ENCODE data around the gene GAS6.

Gene GAS6

GRCh38 chr13:113817860-113818691 lies 45.8 kb downstream of the GAS6 start:
- no peak for DNase-seq

DNA sequence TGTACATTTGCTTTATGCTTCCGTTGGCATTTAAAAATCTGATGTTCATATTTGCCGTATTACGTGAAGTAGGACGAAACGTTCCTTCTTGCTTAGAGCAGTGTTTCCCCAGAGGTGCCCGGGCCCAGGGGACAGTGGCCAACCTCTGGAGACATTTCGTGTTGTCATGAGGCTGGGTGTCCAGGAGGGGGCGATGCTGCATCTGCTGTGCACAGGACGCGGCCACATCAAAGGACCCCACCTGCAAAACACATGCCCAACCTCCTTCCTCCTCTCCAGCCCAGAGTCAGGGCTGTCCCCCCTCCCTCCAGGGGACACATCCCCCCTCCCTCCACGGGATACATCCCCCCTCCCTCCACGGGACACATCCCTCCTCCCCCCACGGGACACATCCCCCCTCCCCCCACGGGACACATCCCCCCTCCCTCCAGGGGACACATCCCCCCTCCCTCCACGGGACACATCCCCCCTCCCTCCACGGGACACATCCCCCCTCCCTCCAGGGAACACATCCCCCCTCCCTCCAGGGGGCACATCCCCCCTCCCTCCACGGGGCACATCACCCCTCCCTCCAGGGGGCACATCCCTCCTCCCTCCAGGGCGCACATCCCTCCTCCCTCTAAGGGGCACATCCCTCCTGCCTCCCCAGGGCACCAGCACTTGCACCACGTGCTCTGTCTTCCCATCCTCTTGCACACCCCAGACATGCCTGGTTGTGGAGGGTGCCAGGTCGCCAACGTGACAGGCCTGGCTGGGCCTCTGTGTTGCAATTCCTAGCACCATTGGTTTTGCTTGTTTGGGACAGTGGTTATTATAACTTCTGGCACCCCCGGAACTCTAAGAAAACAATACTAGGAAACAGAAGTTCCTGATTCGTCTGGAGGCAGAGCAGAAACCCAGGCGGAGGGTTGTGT lies 46.7 kb downstream of the GAS6 start:
- peak; percentile 91 for DNase-seq

DNA sequence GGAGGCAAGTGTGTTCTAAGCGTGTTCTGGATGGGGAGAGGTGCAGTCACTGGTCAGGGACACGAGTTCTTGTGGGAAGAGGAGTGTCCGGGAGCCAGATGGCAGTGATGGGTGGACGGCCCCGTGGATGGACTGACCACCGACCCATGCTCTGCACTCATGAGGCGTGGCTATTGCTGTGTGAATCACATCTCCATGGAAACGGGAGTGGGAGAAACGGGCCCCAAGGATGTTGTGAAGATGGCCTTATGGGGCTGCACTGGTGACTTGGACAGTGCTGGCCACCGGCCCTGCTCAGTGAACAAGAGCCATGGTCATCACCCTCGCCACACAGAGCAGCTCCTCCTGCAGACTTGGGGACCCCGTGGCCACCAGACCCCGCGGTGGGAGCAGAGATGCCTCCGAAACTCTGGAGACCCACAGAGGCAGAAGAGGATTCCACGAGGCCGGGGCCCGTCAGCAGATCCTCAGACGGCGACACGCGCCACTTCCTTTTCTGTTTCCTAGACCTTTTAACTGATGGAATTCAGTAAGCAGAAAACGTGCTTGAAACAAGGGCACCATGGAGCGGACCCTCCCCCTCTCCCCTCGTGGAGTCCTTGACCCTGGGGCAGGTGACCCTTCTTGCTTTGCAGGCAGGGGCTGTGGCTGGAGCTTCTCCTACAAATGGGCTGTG lies 47.5 kb downstream of the GAS6 start:
- no peak for DNase-seq

DNA sequence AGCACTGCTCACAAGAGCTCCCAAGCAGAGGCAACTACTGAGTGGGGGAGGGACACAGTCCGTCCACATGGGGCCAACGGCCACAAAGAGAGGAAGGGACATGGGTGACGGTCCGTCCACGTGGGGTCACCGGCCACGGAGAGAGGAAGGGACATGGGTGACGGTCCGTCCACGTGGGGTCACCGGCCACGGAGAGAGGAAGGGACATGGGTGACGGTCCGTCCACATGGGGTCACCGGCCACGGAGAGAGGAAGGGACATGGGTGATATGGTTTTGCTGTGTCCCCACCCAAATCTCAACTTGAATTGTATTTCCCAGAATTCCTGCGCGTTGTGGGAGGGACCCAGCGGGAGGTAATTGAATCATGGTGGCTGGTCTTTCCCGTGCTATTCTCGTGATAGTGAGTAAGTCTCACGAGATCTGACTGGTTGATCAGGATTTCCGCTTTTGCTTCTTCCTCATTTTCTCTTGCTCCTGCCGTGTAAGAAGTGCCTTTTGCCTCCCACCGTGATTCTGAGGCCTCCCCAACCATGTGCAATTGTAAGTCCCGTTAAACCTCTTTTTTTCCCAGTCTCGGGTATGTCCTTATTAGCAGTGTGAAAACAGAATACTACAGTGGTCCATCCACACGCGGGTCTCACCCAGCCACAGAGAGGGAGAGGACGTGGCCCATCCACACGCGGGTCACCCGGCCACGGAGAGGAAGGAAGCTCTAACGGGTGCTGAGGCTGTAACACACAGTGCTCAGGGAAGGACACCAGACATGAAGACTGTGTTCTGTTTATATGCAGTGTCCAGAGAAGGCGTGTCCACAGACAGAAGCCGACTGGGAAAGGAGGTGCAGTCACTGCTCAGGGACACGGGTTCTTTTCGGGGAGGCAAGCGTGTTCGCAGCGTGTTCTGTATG lies 48.5 kb downstream of the GAS6 start:
- DNase-seq, result no peak

- no peak for DNase-seq
Measured at GRCh38 chr13:113814435-113814821, 49.4 kb downstream of the GAS6 start.

DNA sequence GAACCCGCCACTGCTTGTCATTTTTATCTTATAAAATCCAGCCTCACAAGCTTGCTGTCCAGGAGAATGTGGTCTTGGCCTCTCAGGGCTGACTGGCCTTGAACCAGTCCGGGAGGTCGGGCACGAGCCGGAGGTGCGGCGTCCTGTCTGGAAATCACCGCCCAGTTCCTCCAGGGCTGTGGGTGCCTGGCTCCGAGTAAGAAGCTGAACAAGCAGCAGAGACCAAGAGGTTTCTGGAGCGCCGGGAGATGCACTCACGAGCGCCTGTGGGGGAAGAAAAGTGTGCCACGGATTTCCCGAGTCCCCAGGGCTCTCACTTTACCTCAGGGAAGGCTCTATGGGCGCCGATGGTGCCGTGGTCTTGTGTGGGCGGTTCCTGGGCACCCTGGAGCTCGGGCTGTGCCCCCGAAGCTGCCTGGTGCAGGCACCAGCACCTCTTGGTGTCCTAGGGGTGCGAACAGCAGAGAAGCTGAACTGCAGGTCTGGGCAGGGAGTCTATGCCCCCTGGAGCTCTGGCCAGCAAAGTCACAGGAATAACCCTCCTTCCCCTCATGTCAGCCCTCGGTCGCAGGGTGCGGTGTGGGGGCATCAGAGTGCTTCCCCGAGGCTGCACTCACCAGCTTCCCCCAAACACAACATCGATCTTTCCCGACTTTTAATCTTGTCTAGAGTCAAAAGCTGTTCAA lies 50.0 kb downstream of the GAS6 start:
- DNase-seq, result no peak

- DNase-seq, result no peak
Measured at GRCh38 chr13:113813070-113813748, 50.7 kb downstream of the GAS6 start.

GRCh38 chr13:113812178-113813040 lies 51.5 kb downstream of the GAS6 start:
- no peak for DNase-seq

- no peak for DNase-seq
Measured at GRCh38 chr13:113811081-113811928, 52.6 kb downstream of the GAS6 start.

DNA sequence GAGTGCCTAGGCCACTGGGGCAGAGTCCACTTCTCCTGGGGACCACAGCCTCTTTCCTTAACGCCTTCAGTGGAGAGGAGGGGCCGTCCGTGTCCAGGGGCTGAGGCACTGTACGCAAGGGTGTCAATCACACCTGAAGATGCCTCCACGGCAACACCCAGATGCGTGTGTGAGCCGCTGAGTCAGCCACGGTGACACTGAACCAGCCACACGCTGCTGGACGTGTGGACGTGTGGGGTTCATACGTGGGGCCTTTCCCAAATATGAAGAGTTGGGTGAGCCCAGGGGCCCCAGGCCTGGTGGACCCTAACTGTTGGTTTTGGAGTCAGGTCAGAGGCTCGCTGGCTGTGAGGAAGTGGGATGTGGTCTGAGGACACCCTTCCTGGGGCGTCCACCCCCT lies 53.2 kb downstream of the GAS6 start:
- no peak for DNase-seq

DNA sequence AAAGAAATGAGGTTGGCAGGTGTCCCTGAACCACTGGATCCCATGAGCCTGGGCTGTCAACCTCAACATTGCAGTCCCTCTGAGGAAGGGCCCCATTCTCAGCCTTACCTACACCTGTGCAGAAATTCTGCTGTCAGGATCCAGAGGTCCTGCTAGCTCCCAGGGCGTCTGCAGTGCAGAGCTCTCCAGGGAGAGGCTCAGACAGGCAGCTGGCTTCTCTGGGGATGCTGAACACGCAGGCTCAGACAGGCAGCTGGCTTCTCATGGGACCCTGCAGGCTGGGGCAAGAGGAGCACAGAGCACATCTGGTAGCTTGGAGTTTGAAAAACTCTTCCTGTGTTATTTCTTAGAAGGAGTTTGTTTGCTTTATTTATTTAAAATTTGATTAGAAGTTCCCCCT lies 53.9 kb downstream of the GAS6 start:
- DNase-seq, result no peak

DNA sequence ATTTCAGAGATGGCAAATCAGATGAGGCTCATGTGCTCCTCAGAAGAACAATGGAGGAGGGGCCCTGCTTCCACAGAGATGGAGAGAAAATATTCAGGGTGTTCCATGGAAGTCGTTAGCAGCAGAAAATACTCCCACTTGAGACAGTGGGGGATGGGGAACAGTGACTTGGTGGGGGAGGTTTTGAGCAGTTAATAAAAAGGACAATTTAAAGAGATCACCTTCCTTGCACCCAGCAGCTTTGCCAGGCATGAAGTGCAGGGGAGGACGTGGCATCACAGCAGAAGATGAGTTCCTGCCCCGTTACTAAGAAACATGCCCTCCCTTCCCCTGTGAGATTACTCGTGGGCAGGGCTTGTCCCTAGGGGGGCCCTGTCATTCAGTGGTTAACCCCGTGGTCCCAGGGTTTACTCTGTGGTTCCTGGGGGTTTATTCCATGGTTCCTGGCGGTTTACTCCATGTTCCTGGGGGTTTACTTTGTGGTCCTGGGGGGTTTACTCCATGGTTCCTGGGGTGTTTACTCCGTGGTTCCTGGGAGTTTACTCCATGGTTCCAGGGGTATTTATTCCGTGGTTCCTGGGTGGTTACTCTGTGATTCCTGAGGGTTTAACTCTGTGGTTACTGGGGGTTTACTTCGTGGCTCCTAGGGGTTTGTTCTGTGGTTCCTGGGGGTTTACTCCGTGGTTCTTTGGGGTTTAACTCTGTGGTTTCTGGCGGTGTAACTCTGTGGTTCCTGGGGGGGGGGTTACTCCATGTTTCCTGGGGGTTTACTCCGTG lies 55.6 kb downstream of the GAS6 start:
- DNase-seq, result no peak

- no peak for DNase-seq
Measured at GRCh38 chr13:113806526-113806925, 57.4 kb downstream of the GAS6 start.

GRCh38 chr13:113806104-113806471 lies 57.8 kb downstream of the GAS6 start:
- DNase-seq, result no peak

GRCh38 chr13:113805431-113806103 lies 58.3 kb downstream of the GAS6 start:
- no peak for DNase-seq

- DNase-seq, result no peak
Measured at GRCh38 chr13:113804703-113805430, 59.0 kb downstream of the GAS6 start.

All from 8988T (cell line).